HG02642 (cell line): ENCODE measurements around the gene STX7.

Experiments
- ATAC-seq: cut with Tn5 transposase; IDR thresholded peaks from one replicate; pipeline ENCODE4 v1.9.1; 2021; ENCODE audit warnings: mild to moderate bottlenecking; ENCODE audit not compliant: unreplicated experiment, poor library complexity

The STX7 gene

DNA sequence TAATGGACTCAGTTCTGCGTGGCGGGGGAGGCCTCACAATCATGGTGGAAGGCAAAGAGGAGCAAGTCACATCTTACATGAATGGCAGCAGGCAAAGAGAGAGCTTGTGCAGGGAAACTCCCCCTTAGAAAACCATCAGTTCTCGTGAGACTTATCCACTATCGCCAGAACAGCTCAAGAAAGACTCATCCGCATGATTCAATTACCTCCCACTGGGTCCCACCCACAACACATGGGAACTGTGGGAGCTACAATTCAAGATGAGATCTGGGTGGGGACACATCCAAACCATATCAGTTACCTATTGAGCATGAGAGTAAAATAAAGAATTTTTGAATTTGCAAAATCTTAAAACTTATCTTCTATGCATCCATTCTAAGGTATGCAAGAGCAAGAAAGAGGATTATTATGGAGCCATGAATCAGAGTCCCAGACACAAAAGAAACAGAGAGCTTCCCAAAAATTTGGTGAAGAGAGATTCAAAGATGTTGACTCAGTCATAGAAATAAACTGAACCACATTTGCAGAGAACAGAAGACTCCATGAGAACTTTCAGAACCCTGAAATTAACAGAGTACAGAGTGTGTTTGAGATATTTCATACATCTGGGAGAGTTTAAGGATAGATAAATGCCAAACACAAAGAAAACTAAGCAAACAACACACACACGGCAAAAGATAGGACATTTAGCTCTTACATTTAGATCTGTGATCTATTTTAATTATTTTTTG, 94.5 kb downstream of the STX7 start:
- no peak for ATAC-seq

DNA sequence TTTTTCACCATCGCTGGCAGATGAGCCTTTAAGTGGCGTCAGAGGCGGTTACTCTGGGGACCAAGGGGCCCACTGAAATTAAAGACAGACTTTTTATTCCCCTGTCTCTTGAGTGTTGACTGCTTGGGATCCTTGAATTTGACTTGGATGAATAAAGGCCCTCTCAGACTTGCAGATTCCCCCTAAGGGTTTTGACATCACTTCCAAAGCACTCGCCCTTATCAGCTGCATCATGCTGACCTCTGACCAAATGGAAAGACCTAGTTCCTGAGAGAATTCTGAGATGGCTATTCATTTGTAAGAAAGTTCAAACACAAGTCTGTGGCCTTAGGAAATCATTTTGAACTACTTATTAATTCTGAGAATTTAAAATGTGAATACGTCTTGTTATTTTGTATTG, 98.2 kb downstream of the STX7 start:
- ATAC-seq = no peak

DNA sequence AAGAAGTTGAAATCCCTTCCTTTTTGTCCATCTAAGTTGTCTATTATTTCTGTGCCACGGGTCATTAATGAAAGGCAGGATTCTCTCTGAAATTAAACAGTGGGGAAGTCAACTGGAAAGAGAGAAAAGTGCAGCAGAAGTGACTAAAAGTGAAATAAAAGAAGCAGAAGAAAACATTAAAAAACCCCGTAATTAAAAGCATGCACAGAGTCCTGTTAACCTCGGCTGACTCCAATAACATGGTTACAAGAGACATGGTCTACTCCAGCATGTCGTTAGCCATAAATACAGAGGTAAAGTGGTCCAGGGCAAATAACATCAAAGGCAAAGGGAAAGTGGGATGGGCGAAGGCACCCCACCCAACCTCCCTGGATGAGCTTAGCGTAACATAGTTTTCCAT, 98.6 kb downstream of the STX7 start:
- ATAC-seq = no peak

DNA sequence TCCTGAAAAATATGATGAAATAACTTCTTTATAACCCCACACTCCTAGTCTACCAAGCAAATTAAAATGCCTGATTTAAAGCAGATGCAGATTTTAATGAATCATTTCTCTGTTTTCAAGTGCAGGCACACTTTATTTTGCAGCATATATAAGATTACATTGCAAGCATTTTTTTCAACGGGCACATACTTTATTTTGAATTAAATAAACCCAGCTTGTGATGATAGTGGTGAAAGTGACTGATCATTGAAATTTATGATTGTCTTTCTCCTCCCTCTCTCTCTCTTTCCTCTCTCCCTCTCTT, 99.5 kb downstream of the STX7 start:
- no peak for ATAC-seq

DNA sequence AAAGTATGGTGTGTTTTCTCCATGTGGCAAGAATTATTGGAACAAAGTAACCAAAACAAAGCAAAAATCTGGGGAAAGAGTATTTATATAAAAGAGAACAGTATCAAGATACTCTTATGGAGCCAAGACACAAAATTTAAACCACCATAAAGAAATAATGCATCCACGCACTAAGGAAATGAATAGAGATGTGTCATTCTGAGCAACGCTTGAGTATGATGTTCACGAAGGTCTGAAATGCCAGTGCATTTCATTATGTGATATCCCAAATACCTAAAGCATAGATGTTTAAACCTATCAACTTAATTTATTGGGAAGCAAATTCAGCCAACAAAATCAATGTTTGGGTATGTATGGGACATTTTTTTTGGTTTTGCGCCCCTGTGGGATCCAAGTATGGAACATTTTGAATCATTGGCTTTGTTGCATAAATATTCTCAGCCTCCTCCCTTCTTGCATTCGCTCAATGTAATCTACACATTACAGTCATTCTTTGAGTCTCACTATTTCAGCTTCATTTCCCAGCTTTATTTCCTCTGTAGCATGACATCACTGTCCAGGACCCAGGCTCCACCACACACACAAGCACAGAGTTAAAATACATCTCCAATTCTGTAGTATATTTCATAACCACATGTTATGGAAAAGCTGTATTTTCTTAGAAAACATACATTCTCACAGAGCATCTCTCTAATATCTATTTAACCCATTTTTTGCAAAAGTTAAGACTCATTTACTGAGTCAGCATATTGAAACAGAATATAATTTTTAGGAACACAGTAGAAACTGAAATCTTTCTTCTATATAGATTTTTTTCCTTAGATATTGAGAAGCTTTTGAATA, 100.0 kb downstream of the STX7 start:
- ATAC-seq = no peak

DNA sequence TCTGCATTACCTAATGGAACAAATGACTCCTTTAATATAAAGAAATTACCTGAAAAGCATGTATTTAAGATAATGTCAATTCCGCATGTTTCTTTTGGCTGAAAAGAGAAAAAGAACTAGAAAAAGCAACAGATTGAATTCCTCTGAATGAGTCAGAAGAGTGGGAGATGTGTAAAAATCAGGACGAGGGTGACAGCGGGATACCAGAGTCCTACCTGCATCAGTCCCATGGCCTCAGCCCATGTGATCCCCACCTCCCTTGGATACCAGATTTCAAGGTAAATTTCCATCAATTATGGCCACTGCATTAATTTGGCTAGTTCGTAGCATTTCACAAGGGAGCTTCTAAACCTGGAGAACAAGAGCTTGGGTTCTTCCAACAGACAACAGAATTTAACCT, 101.6 kb downstream of the STX7 start:
- no peak for ATAC-seq

DNA sequence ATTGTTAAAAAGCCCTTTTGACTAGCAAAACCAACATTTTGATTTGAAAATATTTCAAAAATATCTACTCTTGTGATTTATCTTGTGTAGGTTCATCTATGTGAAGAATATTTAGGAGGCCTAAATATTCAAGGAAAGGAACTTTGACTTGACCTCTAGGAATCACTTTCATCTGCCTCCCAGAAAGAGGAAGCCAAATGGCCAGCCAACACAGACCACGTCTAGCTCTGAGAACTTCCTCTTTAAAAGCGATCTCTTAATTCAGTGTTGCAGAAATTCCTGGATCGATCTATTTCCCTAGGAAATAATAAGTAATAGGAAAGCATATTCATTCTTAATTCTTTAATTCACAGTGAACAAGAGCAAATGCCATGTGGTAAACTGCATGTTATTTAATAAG, 102.1 kb downstream of the STX7 start:
- no peak for ATAC-seq

DNA sequence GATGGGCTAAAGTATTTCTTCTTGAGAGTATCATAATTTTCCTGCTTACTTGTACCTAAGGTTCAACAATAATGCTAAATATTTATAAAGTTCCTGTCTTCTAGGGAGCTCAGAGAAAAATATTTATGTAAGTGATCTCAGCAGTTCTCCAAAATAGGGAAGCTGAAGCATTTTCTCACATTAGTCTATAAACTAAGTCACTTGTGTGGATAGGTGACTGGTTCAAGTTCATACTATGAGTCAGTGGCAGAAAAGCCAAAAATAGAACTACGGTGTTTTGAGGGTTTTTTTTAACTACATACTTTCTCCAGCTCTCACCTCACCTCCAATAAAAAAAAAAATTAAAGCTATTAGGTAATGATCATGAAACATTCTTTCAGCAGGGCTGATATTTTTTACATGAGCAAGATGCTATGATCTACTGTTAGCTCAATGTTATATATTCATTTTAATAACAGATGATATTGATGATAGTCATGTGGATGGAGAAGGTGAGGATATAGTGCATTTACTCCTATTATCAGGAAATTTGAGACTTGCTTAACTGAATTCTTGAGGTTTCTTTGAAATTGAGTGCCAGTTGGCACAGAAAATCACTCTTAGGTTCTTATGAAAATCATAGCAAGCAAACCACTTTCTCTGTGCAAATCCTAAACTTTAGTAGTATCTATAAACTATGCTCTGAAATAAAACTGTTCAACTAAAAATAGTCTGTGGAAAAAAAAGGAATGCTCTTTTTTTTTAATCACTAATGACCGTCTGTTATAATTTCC, 107.6 kb downstream of the STX7 start:
- peak; percentile 37 for ATAC-seq

DNA sequence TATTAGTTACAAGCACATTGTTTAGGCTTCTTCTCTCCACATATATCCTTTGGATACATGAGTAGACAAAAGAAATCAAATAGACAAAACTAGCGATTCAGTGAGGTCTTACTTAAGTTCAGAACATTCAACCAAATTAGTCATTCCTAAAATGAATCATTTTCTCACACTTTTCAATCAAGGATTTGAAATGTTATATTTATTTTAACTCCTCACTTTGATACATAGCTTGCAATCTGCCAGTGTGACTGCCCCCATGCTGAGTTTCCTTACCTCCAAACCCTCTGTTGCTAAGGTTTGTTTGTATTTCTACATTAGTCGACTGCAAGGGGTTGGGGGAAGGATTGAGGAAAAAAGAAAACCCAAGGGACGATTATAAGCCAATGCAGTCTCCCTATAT, 108.2 kb downstream of the STX7 start:
- ATAC-seq = peak; percentile 2

DNA sequence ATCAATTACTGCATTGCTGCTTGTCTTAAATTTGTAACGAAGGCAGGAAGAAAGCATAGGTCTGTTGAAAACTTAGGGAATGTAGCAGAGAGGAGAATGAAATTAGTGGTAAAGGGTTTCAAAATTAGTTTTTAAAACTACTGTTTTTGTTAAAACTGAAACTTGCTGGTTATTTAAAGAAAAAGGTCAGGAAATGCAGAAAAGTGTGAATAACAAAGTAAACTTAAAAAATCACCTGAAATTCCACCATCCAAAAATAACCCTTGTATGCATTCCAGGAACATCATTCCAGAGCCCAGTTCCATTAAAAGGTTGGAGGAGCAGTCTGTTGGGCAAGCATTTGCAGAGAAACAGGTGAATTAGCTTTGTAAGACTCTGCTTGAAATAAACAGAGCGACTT, 108.6 kb downstream of the STX7 start:
- no peak for ATAC-seq

DNA sequence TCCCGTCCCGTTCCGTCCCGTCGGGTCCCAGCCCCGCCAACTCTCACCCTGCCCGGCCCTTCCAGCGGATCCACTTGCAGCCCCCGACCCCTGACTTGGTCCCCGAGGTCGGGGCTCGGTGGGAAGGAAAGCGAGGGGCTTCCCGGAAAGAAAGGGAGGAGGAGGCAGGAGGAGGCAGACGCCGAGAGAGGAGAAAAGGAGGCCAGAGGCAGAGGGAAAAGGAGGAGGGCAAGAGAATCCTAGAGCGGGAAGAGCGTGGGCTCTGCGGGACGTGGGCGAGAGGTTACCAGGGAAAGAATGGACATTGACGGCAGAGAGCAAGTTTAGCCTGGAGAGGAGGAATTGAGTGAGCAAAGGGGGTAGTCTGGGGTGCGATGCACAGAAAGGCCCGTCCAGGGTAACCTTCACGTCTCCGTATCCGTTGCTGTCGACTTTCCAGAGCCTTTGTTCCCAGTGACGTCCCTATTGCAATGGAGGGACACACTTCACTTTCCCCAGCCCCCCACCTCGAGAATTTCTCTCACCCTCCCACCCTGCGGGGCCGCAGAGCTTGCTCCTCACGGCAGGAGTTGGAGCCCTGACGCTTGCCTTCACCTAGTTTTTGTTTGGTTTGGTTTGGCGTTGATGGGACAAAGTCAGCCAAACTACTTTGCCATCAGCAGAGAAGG, 111.2 kb downstream of the STX7 start:
- no peak for ATAC-seq

DNA sequence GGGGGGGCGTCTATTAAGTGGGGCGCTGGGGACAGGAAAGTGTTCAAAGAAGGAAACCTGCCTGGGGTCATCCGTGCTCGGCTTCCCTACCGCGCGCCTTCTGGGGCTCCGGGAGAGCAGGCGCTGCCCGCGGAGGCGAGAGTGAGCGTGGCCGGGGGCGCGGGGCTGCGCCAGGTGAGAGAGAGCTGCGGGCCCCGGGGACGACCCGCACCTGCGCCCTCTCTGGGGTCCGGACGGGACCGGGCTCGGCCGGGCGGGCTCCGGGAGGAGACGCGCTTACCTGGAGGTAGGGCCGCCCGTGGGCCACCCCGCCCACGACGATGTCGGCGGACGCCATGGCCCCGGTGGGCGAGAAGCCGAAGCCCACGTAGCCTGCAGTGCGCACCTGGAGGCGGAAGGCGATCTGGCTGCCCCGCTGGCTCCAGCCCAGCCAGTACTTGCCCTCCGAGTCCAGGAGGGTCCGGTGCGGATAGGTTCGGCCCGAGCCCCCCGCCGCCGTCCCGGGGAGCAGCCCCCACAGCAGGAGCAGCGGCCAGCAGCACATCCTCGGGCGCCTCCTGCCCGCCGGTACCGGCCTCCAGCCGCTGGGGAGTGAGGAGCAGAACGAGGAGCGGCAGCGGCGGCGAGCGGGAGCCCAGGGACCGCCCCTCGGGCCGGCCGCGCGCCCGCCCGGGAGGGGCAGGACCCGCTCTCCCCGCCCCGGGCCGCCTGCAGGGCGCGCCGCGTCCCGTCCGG, 111.9 kb downstream of the STX7 start, which contains the start of gene MOXD1:
Gene MOXD1 (minus strand): TSS at position 593 of the 735 bp plus-strand sequence. CDS start 49 bp downstream, at position 544.
- peak; percentile 76 for ATAC-seq

DNA sequence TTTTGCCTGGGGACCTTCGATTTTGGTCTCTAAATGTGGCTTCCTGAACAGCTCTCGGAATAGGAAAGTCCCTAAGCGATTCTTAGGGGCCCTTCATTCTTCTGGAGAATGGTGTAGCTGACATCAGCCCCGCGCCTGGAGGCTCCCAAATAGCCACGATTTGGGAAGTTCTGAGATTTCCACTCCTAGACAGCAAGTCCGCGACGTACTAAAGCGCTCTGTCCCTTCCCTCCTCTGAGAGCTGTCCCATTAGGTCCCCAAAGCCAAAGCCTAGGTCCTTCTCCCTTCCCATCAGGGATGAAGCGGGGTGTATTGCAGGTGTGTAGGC, 112.4 kb downstream of the STX7 start:
- no peak for ATAC-seq

DNA sequence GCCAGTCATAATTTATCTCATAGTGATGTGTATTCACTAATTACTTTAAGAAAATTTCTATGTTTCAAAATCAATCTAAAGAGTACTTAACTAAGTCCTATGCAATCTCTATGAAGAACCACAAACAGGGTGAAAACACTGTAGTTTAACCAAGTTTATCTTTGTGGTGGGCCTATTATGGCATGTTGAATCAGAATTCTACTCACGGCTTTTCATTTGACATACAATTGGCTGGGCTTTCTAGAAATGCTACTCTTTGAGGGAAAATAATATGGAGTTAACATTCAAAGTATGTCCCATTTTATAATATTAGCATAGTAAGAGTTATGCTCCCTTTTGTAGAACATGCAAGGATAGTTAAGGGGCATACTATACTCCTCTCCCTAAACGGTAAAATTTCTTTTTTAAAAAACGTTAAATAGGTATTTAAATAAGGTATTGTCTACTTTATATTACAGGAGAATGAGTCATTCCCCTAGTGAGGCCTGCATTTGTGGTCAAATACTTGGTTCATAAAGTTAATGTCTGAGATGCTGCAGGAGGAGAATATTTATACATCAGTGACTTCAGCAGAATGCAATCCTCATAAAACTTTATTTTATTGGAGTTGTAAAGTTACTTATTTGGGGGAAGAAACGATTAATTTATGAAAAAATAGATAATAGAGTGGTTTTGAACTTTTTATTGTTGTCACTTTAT, 113.4 kb downstream of the STX7 start:
- ATAC-seq = no peak
